GM21447 (cell line): ENCODE measurements around the gene DHRS1.

Experiments used
- ATAC-seq: cut with Tn5 transposase; IDR thresholded peaks from one replicate; pipeline ENCODE4 v1.9.1; 2021; ENCODE audit not compliant: unreplicated experiment

Gene DHRS1

DNA sequence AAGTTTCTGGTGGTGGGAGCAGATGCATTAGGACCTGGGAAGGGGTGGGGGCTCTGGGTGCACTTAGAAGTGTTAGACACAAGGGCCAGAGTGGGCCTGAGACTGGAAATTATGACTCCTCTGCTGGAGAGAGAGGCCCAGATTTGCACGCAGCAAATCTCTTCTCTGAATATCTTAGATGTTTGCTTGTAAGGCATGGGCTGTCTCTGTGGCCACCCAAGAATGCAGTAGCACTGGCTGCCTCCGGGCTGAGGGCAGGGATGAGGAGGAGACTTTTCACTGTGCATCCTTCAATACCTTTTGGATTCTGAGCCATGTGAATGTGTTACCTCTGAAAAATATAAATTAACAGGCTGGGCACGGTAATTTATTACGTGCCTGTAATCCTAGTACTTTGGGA lies 14.2 kb downstream of the DHRS1 start:
- no peak for ATAC-seq

DNA sequence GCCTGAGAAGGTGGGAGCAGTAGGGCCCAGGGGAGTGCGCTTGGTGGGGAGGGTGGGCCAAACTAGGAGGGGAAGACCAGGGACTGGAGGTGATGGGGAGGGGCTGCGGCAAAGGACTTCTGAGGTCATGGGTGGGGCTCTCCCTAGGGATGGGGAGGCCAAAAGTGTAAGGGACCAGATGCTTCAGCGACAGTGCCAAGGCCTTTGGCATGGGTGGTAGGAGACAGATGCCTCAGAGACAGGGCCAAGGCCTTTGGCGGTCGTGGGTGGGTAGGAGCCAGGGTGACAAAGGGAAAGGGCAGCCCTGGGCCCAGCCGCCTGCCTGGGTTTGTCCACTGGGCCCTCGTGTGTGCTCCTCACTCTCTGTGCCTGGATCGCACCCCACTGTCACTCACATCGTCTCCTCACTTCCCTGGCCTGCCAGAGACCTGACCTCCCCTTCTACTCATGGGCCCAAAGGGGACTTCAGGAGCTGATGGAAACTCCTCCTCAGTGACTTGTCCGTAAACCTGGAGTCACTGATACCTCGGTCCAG lies 15.0 kb downstream of the DHRS1 start:
- ATAC-seq, result no peak

DNA sequence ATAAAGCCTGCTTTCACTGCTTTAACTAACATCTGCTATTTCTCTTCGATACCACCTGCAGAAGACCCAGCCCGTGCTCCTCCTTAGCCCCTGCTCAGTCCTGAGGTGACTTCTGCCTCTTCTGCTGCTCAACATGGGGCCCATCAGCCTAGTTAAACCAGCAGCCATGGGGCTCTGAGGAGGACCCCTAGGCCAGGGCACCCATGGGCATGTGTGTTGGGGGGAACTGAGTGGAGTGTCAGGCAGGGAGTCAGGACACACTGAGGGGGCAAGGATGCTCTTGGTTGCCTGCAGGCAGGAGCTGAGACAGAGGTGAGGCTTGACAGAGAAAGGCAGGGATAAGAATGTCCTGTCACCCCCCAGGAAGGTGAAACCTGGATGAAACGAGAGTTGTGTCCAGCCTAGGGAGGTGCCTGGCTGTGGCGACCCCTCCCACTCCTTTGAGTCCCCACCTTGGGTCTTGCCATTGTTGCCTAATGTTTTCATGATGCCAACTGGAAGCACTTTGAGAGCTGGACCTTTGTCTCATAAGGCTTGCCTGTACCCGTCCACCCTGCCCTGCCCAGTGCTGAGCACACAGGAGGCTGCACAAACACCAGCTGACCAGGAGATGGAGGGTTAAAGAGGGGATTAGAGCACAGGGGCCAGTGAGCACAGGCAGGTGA lies 15.7 kb downstream of the DHRS1 start:
- no peak for ATAC-seq

DNA sequence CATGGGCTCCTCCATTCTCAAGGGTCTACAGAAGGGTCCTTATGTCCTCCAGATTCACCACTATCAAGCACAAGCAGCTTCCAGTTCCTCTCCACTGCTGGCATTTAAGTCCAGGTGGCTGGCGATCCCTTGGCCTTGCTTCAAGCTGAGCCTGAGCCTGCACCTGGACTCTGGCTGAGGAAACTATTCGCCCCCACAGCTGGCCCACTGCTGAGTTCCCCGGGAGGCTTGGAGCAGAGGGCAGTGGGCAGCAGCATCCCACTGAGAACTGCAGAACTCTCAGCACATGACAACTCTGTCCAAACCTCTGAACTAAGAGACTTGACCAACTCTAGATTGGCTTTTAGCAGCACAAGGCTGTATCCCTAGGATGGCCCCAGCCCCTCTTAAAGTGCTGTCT lies 16.8 kb downstream of the DHRS1 start:
- no peak for ATAC-seq

DNA sequence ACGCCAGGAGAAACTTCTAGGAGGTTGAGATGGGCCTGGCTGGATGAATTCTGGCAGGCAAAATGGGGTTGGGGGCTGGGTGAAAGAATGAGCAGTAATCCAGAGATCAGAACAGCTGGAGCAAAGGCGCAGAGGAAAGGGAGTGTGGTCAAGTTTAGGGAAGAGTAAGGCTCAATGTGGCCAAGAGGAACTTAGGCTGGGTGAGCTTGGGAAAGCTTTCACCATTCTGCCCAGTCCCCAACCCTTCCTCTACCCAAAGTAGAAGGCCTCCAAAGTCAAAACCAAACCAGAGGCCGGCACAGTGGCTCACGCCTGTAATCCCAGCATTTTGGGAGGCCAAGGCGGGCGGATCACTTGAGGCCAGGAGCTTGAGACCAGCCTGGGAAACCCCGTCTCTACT lies 17.9 kb downstream of the DHRS1 start:
- no peak for ATAC-seq

DNA sequence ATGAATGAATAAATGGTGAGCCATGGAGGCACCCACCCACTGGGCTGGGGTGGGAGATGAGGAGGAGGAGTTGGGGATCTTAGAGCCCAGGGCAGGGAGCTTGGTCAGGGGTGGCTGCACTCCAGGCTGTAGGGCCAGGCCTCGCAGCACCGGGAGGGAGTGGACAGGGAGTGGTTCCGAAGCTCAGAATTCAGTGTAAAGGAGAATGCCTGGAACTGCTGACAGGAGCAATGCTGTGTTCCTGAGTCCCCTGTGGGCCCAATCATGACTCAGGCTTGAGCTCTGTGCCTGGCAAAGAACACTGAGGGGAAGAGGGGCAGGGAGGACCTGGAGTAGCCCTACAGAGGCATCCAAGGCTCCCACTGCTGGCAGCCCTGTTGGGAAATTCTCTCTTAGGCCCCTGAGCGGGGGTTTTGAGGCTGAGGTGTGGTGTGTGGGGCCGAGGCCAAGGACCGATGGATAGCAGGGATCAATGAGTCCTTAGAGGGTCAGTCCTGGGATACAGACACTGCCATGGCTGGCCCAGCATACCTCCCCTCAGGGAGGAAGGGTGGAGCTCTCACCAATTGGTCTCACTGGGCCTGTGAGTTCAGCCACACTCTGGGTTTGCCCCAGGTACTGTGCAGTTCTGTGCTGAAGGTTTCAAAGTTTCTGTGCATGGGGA lies 18.7 kb downstream of the DHRS1 start:
- no peak for ATAC-seq

DNA sequence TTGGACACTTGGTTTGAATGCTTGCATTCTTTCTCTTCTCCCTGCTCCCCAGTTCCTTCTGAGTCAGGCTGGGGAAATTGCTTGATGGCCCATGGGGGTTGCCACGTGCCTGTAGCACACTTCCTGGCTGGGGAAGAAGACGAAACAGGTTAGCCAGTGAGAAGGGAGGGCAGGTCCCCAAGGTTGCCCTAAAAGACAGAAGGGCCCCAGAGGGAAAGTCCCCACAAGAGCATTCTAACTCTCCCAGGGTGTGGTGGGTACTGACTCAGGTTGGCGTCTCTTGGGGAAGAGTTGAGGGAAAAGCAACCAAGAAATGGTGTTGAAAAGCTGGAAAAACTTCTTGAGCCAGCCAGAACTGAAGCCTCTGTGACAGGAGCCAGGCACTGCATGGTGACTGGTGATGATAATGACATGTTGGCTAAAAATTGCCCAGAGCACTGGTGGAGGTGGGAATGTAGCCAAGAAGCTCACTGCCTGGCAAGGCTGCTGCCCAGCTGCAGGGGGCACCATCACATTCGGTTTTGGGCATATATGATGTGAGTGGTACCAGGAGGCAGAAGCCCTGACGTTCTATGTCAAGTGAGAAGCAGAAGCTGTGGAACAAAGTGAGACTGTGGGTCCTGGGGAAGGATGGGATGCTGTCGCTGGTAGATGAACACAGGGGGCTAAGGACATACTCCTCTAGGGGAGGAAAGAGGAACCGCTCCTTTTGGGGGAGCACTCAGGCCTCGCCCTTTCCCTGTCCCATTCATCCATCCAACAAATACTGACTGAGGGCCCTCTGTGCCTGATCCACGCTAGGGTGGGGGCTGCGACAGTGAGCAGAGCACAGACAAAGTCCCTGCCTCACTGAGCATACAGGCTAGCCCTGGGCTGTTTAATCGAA lies 20.0 kb downstream of the DHRS1 start:
- peak; percentile 69 for ATAC-seq

DNA sequence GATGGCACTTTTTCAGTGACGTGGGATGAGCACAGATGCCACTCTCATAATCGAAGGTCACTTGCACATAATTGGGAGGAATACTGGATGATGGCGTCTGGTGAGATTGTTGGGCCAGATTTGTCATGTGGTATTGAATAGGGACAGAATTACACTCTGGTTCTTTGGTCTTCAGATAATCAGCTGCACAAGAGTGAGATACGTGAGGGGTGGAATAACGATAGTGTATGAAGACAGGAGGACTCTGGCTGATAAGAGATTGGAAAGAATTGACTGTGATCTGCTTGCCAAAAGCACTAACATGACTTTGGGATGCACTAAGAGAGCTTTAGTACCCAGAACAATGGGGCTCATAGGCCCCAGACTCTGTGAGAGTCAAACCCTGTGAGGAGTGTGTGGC lies 21.2 kb downstream of the DHRS1 start:
- no peak for ATAC-seq

DNA sequence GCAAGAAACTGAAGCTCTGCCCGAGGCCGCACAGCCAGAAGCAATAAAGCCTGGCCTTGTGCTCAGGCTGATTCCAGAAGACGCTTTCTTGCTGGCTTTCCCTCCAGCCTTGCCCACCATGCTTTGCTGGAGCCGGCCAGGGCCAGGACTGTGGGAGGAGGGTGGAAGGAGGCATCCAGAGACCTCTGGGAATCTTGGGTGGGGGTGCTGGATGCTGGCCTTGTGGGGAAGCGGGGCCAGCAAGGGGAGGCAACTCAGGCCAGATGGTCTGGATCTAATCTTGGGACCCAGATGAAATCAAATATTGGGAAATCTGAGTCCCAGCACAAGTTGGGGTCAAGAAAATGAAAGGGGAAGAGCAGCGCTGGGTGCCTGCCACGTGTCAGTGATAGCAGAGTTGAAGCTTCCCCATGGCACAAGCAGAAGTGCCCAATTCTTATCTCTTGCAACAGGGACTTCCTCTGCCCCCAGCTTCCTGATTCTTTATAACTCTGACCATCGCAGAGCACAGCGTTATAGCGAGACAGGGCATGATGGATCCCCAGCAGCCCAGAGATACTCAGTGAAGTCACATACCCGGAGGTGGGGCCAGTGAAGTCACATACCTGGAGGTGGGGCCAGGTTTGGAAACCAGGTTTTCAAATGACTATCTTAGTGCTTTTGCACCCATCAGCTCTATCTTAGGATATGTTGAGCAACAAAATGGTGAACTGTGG lies 21.8 kb downstream of the DHRS1 start:
- ATAC-seq, result no peak

DNA sequence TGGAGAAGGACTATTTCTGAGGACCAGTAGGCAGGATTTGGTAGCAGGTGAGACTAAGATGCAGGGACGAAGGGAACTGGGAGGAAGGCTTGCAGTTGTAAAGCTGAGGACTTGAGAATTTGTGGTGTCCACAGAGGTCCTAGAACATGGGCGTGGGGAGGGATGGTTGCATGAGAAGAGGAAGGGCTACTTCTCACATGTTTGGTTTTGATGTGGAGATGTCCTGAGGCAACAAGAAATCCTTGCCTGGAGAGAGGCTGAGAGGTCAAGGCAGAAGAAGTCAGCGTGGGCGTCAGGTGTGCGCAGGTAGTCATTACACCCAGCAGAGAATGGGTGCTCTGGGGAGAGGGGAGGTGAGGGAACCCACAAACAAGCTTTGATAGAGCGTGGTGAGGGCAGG lies 22.5 kb downstream of the DHRS1 start:
- ATAC-seq, result no peak

DNA sequence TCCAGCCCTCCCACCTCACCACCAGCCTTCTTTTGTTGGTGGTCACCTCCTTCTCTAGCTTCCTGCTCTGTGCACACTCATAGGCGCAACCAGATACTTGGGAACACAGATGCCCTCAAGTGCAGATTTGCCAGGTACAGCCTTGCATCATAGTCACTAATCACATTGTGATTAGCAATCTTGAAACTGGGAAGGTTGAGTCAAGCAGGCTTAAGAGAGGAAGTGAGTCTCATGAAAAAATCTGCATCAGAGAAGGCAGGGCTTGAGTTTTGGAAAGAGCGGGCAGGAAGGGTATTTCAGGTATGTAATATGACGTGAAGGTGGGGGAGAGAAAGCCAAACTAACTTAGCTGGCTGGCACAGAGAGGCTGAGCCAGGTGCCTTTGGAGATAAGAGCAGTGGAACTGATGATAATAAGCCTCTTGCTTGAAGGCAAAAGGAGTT lies 25.5 kb downstream of the DHRS1 start:
- ATAC-seq, result peak; percentile 50

DNA sequence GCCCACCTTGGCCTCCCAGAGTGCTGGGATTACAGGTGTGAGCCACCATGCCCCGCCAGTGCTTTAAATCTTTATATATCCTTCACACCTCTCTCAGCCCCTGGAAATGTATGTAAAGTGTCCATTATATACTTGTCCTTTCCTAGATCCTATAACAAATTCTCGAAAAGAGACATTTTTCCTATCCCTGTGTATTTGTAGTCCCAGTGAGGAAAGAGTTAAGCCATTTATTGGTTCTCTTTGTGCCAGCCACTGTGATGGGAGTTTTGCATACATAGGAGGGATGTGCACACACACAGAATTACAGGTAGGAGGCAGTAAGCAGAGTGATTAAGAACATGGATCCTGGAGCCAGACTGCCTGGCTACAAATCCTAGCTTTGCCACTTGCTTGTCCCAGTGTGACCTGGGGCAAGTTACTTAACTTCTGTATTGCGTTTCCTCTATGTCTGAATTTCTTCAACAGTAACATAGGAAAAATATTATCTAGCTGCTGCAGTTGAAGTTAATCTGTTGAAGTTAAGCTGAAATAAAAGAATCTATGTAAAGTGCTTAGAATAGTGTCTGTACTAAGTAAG lies 26.1 kb downstream of the DHRS1 start:
- ATAC-seq, result no peak

DNA sequence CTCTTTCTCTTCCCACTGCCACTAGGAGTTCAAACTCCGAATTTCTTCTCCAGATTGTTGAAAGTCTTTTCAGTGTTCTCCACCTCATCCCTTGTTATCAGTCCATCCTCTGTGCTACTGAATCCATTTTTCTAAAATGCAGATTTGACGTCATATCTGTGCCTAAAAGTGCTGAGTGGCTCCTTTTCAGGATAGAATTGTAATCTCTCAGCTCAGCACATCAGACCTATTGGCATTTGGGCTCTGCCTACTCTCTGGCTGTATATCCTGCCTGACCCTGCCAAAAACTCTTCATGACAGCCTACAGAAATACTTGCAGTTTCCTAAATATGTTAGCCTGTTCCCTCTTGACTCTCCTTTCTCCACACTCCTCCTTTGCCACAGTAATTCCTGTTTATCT lies 27.1 kb downstream of the DHRS1 start:
- ATAC-seq, result no peak

DNA sequence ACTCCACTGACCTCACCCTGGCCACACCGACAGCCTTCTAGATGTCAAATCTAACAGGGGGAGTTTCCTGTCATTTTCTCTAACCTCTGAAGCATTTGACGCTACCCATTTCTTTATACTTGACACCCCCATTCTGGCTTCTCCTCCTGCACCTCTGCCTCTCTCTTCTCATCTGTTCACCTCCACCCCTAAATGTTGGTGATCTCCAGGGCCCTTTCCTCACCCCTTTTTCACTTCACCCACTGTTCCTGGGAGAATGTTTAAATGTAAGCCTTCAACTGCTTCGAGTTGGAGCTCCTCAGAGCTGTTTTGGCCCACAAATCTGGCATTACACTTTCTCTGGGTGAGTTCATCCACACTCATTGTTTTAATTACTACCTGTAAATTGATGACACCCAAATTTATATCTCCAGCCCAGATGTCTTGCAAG lies 27.7 kb downstream of the DHRS1 start:
- no peak for ATAC-seq

DNA sequence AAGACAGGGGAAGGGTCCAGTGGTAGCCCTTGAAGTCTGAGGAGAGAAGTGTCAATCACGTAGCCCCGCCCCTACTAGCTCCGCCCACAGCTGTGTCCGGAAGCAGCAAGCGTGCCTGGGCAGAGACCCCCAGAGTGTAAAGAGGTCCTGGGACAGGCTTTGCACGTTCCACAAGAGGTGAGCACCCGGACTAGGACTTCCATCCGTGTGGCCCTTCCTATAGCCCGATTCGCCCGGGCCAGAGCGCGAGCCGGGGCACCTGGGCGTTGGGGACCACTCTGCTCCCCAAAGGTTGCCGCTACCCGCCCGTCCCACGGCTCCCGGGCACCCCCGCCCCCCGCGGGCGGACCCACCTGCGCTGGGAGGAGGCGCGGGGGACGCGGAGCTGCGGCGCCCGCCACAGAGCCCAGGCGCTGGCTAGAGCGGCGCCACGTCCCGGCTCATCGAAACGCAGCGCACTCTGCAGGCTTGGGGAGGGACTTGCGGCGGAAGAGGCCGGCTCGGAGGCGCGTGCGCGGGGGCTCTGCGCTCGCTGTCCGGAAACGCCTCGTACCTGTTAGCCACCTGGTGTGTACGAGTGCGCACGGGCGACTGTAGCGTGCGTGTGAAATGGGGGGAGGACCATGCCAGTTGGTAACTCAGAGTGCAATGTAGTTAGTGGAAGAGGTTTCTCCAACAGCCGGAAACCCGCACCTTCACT lies 28.3 kb downstream of the DHRS1 start, which contains the start of gene RABGGTA:
RABGGTA (minus strand) TSS at position 464 of the 700 bp plus-strand sequence. CDS start 482 bp downstream, outside the sequence.
- peak; percentile 76 for ATAC-seq

DNA sequence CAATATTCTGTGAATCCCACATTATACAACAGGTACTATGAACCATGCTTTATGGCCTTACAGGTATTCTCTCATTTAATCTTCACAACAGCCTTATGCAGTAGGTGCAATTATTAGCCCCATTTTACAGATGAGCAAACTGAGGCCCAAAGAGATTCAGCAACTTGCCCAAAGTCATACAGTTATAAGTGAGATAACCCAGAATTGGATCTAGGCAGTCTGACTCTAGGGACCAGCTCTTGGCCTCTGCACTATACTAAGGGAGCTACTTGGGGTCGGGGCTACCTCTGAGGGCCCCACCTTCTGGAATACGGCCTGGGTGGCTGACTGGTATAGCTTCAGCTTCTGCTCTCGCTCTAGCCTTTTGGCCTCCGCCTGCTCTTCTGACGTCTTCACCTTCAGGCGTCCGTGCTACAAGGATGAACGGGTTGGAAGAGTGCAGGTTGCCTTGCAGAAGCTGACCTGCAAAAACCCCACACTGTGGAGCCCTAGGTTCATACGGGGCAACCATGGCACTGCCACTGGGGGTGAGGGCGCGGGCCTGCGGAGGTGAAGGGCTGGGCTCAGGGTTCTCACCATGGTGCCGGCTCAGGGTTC lies 28.9 kb downstream of the DHRS1 start:
- ATAC-seq, result no peak

DNA sequence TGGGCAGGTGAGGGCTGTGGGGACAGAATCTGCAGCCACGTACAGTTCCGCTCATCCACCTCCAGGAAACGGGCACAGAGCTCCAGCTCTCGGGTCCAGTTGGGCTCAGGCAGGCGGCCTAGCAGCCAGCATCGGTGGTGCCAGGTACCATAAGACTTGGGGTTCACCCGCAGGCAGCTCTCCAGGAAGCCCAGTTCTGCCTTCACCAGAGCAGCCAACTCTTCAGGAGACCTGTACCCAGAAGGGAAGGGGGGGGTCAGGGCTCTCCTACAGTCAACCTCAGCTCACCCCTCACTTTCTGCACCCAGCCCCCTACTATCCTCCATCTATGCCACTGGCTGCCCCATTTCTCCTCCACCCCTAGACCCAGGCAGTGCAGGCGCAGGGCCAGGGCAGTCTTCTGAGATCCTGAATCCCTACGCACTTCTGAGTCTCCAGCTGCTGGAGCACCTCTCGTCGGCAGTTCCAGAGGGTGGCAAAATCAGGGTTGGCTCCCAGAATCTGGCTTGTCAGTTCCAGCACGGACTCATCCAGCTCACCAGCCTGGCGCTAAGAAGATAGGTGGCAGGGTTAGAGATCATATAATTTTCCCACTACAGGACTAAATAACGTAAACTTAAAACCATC lies 29.6 kb downstream of the DHRS1 start:
- ATAC-seq, result no peak

DNA sequence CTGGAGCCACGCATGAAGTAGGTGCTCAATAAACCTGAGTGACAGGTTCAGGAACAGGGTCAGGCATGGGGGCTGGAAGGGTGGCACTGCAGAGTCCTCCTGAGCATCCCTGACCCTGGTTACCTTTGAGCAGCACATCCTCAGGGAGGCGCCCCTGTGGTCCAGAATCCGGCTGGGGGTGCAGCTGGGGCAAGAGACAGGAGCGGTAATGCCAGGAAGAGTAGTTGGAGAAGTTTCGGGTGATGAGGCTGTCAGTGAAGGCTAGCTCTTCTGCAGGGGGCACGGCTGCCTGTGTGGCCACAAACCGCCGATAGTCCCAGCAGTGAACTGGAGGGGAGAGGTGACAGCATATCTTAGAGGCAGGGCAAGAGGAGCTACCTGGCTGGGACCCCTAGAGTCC lies 30.2 kb downstream of the DHRS1 start:
- ATAC-seq, result no peak

DNA sequence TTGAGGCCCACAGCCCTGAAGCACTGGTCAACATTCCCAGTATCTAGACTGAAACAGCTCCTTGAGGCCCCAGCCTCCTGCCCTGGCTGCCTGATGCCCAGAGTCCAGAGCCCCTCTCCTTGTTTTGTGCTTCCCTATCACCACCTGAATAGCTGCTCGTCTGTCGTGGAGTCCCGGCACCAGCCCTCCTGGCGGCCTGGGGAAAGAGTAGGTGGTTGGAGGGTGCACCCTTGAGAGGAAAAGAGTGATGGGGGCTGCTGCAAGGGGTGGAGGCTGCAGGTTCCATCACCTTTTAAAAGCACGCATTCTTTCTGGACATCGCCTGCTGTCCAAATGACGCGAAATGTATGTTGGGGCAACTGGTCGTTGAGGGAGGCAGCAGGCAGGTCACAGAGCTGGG lies 31.4 kb downstream of the DHRS1 start:
- no peak for ATAC-seq
